VCaP (cell line): ENCODE data around the gene SLC22A15.

Experiments used
- H3K27ac ChIP-seq: fragments of 450-650 bp; 2 replicates; pipeline ENCODE4 v1.5.1; 2017
- TF ChIP-seq, protein P1 (sequence below): fragments of 450-650 bp; conservative IDR thresholded peaks from 2 replicates; pipeline ENCODE4 v1.5.1; 2017; ENCODE audit warnings: mild to moderate bottlenecking, moderate library complexity

SLC22A15 gene

DNA sequence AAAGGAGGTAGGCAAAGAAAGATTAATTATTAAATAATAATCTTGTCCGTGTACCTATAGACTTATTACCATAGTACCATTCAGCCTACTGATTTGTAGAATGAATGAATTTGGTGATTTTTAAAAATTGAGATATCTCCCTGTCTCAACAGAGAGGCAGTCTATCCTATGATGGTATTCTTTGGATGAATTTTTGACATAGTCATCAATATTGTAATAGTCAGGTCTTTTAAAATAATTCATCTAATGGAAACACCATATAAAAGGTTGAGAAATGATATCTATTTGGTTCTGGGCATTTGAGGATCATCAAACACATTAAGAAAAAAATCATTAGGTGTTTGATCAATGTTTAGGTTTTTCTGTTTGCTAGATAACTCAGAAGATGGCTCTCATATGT, 99.3 kb downstream of the SLC22A15 start:
- TF ChIP-seq, protein P1, sequence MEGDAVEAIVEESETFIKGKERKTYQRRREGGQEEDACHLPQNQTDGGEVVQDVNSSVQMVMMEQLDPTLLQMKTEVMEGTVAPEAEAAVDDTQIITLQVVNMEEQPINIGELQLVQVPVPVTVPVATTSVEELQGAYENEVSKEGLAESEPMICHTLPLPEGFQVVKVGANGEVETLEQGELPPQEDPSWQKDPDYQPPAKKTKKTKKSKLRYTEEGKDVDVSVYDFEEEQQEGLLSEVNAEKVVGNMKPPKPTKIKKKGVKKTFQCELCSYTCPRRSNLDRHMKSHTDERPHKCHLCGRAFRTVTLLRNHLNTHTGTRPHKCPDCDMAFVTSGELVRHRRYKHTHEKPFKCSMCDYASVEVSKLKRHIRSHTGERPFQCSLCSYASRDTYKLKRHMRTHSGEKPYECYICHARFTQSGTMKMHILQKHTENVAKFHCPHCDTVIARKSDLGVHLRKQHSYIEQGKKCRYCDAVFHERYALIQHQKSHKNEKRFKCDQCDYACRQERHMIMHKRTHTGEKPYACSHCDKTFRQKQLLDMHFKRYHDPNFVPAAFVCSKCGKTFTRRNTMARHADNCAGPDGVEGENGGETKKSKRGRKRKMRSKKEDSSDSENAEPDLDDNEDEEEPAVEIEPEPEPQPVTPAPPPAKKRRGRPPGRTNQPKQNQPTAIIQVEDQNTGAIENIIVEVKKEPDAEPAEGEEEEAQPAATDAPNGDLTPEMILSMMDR, result no peak
- no peak overlapping the region for H3K27ac ChIP-seq

GRCh38 chr1:116075990-116076389, 99.7 kb downstream of the SLC22A15 start:
- H3K27ac ChIP-seq, result no peak overlapping the region
- TF ChIP-seq, protein P1, result no peak

- H3K27ac ChIP-seq, result no peak overlapping the region
- TF ChIP-seq, protein P1, result no peak
These were observed 100.5 kb downstream of the SLC22A15 start for GRCh38 chr1:116076831-116077230.

DNA sequence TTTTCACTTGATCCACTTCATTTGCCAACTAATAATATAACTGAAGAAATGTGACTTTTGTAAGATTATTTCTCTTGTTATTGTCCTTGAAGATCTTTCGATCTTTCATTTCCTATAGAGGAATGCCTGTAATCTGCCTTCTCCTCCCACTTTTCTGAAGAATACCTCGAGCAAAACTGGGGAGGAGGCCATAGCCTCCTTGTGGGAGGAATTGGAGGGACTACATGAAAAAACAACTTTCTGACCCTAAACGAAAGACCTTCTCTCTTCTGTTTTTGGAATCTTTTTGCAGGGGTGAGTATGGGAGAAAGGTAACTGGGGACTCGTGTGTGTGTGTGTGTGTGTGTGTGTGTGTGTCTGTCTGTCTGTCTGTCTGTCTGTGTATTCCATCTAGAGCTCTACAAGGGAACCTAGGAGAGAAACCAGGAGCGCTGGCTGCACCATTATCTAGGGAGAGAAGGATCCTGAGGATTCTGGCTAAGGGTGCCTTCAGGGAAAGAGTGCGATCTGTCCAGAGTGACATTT, 102.4 kb downstream of the SLC22A15 start:
- H3K27ac ChIP-seq, result no peak overlapping the region
- TF ChIP-seq, protein P1, result no peak

DNA sequence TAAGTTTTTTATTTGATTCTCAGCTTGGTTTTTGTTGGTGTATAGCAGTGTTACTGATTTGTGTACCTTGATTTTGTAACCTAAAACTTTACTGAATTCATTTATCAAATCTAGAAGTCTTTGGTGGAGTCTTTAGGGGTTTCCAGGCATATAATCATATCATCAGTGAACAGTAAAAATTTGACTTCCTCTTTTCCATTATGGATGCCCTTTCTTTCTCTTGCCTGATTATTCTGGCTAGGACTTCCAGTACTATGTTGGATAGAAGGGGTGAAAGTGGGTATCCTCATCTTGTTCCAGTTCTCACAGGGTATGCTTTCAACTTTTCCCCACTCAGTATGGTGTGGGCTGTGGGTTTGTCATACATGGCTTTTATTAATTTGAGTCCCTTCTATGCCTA, 111.3 kb downstream of the SLC22A15 start:
- no peak overlapping the region for H3K27ac ChIP-seq
- TF ChIP-seq, protein P1, result no peak

GRCh38 chr1:116089870-116090269, 113.6 kb downstream of the SLC22A15 start:
- no peak overlapping the region for H3K27ac ChIP-seq
- TF ChIP-seq, protein P1, result no peak

GRCh38 chr1:116091083-116091482, 114.8 kb downstream of the SLC22A15 start:
- TF ChIP-seq, protein P1, result no peak
- no peak overlapping the region for H3K27ac ChIP-seq
